NCI-H128 (cell line): Measurements from ENCODE around the gene RAMP2.
"Not testable (repeated sequence)": the region's sequence is repeated elsewhere in the genome, so short reads cannot be mapped to it uniquely, and the experiment has no call there.

Experiments
- DNase-seq: peaks from one replicate; lab custom pipeline; 2025; ENCODE audit not compliant: unreplicated experiment; lab: John Stamatoyannopoulos, UW

Gene RAMP2

DNA sequence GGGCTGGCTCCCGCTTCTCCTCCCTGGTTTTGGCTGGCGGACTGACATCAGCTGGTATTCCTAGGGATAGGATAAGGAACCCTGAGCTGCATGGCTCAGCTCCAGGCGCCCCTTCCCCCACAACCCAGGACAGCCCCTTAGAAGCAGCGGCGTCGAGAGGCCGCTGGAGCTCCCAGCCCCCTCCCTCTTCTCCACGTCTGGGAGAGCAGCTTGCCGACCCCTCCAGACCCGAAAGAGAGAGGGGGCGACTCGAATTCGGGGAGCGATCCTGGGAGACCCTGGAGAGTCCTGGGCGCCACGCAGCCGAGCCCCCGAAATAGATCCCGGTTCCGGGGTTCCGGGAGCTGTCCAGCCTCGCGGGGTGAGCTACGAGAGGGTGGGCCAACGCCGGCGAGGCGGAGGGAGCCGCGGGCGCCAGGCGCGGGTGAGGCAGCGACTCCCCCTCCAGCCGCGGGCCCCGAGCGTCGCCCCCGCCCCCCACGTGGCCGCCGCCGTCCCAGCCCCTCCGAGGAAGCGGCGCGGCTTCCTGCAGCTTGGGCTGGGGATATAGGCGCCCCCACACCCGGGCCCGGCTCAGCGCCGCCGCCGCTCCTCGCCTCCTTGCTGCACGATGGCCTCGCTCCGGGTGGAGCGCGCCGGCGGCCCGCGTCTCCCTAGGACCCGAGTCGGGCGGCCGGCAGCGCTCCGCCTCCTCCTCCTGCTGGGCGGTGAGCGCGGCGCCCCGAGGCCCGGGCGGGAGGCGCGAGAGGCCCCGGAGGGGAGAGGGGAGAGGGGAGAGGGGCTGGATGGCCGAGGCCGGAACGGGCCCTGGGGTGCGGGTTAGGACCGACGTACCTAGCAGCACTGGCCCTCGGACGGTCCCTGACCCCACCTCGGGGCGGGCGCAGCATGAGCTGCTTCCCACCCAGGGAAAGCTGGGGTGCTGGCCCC lies at the start of gene RAMP2:
TSS of gene RAMP2 (plus strand) at position 576 of the 930 bp plus-strand sequence. CDS start at position 611, 35 bp downstream.
- DNase-seq, result no peak

DNA sequence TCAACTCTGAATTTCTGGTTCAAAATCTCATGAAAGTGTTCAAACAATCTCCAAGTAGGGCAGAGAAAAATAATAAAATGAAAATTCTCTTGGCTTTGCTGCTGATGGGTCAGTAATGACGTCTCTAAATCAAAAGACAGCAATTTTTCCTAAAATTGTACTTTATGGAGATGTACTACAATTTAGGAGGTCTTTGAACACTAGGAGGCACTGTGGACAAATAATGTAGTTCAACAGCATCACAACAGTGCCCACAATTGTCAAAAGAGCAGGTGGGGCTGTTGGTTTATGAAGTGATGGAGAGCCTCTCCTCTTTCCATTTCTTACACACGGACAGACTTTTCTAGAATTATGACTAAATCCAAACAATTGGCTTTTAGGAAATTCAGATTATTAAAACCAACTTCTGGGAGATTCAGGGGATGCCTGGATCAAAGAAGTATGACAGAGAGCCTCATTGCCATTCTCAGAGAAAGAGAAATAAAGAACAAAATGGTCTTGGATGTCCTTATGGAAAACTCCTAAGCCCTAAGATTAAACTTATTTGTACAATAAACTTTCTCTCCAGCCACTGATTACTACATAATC lies 39.9 kb upstream of the RAMP2 start:
- peak; percentile 28 for DNase-seq

DNA sequence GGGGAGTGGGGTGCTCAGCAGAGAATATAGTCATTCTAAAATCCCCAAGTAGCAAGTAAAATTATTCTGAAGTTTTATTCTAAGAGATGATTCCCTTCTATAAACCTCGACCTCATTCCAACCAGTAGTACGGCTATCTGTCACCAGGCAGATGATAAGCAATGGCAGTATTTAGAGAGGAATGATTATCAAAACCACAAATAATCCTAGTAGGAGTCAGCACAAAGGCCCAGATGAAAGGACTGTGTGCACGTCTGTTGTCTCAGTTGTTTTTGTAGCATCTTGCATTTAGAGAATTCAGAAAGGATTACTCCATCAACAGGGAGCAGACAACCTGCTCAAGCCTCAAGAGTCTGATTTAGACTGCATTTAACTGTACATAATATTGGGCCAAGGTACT lies 37.4 kb upstream of the RAMP2 start:
- no peak for DNase-seq

DNA sequence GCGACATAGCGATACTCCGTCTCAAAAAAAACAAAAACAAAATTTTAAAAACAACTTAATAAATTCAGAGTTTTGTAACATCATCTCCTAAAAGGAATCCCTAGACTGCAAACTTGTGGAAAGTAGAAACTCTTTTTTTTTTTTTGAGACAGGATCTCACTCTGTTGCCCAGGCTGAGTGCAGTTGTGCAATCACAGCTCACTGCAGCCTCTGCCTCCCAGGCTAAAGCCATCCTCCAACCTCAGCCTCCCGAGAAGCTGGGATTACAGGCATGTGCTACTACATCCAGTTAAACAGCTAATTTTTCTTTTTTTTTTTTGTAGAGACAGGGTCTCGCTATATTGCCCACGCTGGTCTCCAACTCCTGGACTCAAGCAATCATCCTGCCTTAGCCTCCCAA lies 35.9 kb upstream of the RAMP2 start:
- DNase-seq, result no peak

DNA sequence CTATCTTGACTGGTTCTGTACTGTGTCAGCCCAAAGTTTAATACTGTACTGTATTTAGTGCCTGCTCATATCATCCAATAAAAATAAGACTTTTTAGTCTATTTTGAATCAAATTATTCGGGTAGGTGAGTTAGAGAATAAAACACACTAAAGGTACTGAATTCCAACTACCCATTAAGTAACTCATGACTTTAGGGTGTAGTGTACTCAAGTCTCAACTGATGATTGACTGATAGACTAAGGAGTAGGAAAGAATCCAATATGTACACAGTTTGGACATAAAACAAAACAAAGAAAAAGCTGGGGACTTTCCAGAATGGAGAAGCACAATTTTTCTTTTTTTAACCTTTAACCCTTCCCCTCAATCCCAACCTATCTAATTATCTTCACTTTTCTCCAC lies 20.3 kb upstream of the RAMP2 start:
- DNase-seq, result no peak

DNA sequence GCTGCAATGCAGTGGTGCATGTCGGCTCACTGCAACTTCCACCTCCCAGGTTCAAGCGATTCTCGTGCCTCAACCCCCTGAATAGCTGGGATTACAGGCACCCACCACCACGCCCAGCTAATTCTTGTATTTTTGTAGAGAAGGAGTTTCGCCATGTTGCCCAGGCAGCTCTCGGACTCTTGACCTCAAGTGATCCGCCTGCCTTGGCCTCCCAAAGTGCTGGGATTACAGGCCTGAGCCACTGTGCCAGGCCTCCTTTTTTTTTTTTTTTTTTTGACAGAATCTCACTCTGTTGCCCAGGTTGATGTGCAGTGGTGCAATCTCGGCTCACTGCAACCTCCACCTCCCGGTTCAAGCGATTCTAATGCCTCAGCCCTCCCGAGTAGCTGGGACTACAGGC lies 18.1 kb upstream of the RAMP2 start:
- DNase-seq, result not testable (repeated sequence)

DNA sequence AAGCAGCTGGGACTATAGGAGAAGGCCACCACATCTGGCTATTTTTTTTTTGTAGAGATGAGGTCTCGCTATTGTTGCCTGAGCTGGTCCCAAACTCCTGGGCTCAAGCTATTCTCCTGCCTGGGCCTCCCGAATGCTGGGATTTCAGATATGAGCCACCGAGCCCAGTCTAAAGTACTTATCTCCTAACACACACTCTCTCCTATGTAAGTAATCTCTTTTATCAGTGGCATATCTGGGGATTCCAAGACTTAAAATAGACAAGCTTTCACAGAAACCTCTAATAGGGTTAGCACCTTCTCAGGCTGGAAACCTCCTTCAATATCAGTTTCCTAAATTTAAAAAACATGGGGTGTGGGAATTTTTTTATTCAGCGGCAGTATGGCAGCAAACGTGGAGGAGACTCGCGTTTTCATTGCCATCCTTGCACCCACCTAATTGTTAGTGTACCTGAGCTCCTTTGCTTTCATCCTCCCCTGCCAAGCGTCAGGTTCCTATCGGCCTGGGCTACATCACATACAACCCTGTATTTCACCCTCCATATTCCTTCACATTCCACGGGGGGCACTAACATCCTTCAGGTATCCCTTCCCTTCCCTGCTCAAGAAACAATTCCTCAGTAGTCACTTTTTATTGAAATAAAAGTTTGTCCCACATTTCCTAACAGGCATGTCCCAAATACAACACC lies 17.3 kb upstream of the RAMP2 start:
- DNase-seq, result no peak

- DNase-seq, result no peak
Observed at GRCh38 chr17:42744283-42744805, 16.7 kb upstream of the RAMP2 start.

- DNase-seq, result peak; percentile 75
Observed at GRCh38 chr17:42744806-42745617, 16.0 kb upstream of the RAMP2 start, which contains the start of gene EZH1. EZH1 (minus strand) TSS chr17:42745040; CDS start chr17:42728941, 16,099 bp downstream.

DNA sequence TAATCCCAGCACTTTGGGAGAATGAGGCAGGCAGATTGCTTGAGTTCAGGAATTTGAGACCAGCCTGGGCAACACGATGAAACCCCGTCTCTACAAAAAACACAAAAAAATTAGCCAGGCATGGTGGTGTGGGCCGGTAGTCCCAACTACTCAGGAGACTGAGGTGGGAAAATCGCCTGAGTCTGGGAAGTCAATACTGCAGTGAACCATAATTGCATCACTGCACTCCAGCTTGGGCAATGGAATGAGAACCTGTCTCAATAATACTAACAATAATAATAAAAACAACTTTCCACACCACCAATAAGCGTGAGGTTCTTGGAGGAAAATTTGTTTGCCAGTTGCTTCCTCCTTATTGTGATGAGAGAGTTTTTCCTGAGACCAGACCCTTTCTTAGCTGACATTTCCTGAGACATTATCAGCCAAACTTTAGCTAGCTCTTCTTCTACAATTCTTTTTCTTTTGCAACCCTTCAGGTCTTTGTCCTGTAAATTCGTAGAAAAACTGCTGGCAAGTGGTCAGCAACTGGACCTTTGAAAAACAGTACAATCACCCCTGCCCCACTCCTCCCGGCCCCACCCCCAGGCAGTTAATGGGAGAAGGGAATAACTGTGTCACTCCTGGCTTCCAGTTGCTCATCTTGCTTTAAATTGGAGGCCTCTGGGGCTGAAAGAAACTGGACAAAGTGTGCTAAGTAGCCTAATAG lies 12.7 kb upstream of the RAMP2 start:
- DNase-seq, result no peak

- DNase-seq, result no peak
Observed at GRCh38 chr17:42748908-42749798, 11.9 kb upstream of the RAMP2 start.

- DNase-seq, result no peak
Observed at GRCh38 chr17:42750739-42751344, 10.2 kb upstream of the RAMP2 start.

- no peak for DNase-seq
Observed at GRCh38 chr17:42751628-42752027, 9.4 kb upstream of the RAMP2 start.

DNA sequence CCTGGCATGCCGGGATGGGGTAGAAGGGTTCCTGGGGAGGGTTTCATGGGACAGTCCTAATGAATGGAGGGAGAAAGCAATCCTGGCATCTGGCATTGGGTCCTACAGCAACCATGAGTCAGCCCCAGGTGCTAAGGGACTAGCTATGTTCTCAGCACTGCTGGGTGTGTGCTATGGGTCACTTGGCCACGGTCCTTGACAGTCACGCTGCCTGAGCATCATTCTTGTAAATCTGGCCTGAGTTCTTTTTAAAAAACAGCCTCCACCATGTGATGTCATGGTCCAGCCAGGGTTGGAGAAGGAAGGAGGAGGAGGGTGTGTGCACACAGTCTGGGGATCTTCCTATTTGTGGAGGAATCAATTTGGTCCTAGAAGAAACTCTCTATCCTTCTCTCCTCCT lies 6.2 kb upstream of the RAMP2 start:
- no peak for DNase-seq

- DNase-seq, result no peak
Observed at GRCh38 chr17:42759982-42760651, 910 bp upstream of the RAMP2 start.

DNA sequence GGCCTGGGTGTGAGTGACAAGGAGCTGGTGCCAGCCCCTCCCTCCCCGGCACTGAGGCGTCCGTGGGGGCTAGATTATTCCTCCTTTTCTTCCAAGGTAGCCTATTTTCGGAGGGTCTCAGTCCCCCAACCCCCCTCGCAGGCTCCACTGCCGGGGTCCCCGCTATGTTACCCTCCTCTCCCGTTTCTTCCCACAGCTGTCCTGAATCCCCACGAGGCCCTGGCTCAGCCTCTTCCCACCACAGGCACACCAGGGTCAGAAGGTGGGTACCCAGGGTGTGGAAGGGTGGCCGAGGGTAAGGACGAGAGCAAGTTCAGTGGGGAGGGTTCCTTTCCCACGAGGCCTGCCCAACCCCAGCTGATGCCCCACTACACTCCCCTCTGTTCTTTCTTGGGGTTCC lies 611 bp downstream of the RAMP2 start:
- DNase-seq, result no peak

DNA sequence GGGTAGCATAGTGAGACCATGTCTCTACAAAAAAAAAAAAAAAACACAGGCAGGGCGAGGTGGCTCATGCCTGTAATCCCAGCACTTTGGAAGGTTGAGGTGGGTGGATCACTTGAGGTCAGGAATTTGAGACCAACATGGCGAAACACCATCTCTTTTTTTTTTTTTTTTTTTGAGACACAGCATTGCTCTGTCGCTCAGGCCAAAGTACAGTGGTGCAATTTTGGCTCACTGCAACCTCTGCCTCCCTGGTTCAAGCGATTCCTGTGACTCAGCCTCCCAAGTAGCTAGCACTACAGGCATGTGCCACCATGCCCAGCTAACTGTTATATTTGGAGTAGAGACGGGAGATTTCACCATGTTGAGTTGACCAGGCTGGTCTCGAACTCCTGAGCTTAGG lies 5.1 kb downstream of the RAMP2 start:
- DNase-seq, result no peak

DNA sequence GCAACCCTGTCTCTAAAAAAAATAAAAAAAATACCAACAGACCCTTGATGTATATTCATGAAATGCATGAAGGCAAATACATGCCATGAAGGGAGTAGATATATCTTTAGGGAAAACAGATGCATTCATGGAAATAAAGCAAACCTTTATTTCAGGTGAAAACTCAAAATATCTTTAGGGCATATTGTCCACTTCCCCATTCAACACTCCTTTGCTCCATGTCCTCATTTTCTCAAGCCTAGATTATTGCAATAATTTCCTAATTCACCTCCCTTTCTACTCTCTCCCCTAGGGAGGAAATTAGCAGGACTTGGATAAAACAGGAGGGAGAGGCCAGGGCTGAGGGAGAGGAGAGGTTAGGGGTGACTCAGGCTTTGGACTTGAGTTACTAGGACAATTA lies 6.5 kb downstream of the RAMP2 start:
- DNase-seq, result no peak
